Brain microvascular endothelial cell (primary cell): ENCODE data around the gene YY1.

Experiments
- DNase-seq: peaks from one replicate; pipeline ENCODE4 v3.0.0-alpha.2; 2020
- H3K27ac ChIP-seq: fragments of 250-450 bp; sonication (Bioruptor Pico); 2 replicates; pipeline ENCODE4 v1.5.1; 2020; ENCODE audit warnings: mild to moderate bottlenecking, moderate library complexity
- H3K27me3 ChIP-seq: fragments of 250-450 bp; sonication (Bioruptor Pico); replicated peaks from 2 replicates; pipeline ENCODE4 v1.5.1; 2020; ENCODE audit warnings: mild to moderate bottlenecking
- H3K36me3 ChIP-seq: fragments of 250-450 bp; sonication (Bioruptor Pico); replicated peaks from 2 replicates; pipeline ENCODE4 v1.5.1; 2020; ENCODE audit warnings: mild to moderate bottlenecking
- H3K4me3 ChIP-seq: 2 replicates; pipeline ENCODE4 v1.5.1; 2011; ENCODE audit warnings: low read depth, mild to moderate bottlenecking, control low read depth, low read length, moderate library complexity
- CTCF ChIP-seq: IDR thresholded peaks from 2 replicates; pipeline ENCODE4 v1.5.1; 2011; ENCODE audit warnings: low read depth, mild to moderate bottlenecking, moderate library complexity, low read length, control low read depth, inconsistent platforms; ENCODE audit errors: missing control alignments
- in situ Hi-C: cut with HindIII; loops from 2 replicates; pipeline ENCODE4 v1.10.0; 2017; ENCODE audit warnings: low sequenced_read_pairs, low pct_ligation_motif_present

YY1 gene

DNA sequence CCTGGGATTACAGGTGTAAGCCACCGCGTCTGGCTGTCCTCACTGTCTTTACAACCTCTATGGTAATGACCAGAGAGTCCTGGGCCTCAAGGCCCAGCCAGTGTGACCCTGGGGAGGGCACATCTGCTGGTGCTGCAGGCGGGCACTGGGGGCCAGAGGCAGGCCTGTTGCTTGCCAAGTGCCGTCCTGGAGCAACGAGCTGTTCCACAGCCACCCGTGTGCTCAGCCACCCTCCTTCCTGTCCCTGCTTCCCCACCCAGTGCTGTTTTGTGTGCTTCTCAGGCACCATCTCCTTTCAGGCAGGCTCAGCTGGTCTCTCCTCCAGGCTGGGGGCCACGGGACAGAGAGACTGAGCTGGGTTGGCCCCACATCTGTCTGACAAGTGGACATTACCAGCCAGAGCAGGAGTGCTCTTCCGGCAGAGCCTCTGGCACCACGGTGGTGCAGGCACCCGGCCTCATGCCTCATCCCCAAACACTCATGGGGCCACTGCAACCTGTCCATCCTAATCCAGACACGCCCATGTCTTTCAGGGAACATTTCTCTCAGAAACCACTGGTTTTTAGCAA lies 93.2 kb downstream of the YY1 start:
- H3K27ac ChIP-seq = no peak overlapping the region
- H3K4me3 ChIP-seq = no peak overlapping the region
- H3K36me3 ChIP-seq = peaks cover 31% of the 10 kb centered on the region
- no peak for TF ChIP-seq CTCF
- in situ Hi-C loops = no loop called here
- no peaks in the 10 kb centered on the region for H3K27me3 ChIP-seq
- DNase-seq = no peak
